ENCODE data around the gene CDH13.

- no peak for TF ChIP-seq EZH2phosphoT487 (IDR thresholded peaks at IDR 0.05; ENCODE audit: unreplicated experiment)
- TF ChIP-seq CTCF (conservative IDR thresholded peaks at IDR 0.05; ENCODE audit: low read depth in 2 of 2): no peak
- no peak for TF ChIP-seq POLR2AphosphoS5 (IDR thresholded peaks at IDR 0.05; ENCODE audit: low read depth)
- TF ChIP-seq REST (IDR thresholded peaks at IDR 0.05; ENCODE audit: unreplicated experiment): no peak
These were observed 814.7 kb downstream of the CDH13 start for GRCh38 chr16:83441517-83441916.

Measured in GM23338 (cell line).